Spleen (tissue), 11 donors: Measurements from ENCODE around the gene IL19. TPM values are rescaled to one million over a fixed set of nuclear protein-coding genes. Genes with fewer than 3 reads are reported as not detected.

ENCODE experiments used
- DNase-seq: peaks from one replicate; pipeline ENCODE4 v3.0.0-alpha.2; 2020
- H3K27ac ChIP-seq, 8 donors: fragments of 200-600 bp; sonication (generic) in 7 of 8; 1 replicate in 4 of 8; 2 replicates in 4 of 8; pipeline versions ENCODE4 v1.5.0 to v1.8.0; 2016 to 2021; ENCODE audit warnings: inconsistent platforms in 4 of 8, mild to moderate bottlenecking in 4 of 8, moderate library complexity in 1 of 8
- H3K27me3 ChIP-seq, 7 donors: fragments of 200-600 bp; sonication (generic) in 6 of 7; replicated peaks in 1 of 7; 1 replicate in 4 of 7; 2 replicates in 3 of 7; pipeline versions ENCODE4 v1.5.0 to v1.8.0; 2016 to 2021; ENCODE audit warnings: inconsistent platforms in 3 of 7, mild to moderate bottlenecking in 1 of 7
- H3K36me3 ChIP-seq, 6 donors: fragments of 200-600 bp; sonication (generic) in 5 of 6; 1 replicate in 4 of 6; 2 replicates in 2 of 6; pipeline versions ENCODE4 v1.5.0 to v1.8.0; 2016 to 2021; ENCODE audit warnings: inconsistent platforms in 2 of 6
- H3K4me1 ChIP-seq, 6 donors: fragments of 200-600 bp; sonication (generic) in 5 of 6; 1 replicate in 3 of 6; 2 replicates in 3 of 6; pipeline versions ENCODE4 v1.5.0 to v1.8.0; 2016 to 2021; ENCODE audit warnings: inconsistent platforms in 3 of 6
- H3K4me3 ChIP-seq, 8 donors: fragments of 200-600 bp; sonication (generic) in 7 of 8; 1 replicate in 4 of 8; 2 replicates in 4 of 8; pipeline versions ENCODE4 v1.5.0 to v1.8.0; 2016 to 2021; ENCODE audit warnings: inconsistent platforms in 4 of 8, mild to moderate bottlenecking in 4 of 8, moderate library complexity in 2 of 8
- H3K9me3 ChIP-seq, 8 donors: fragments of 200-600 bp; sonication (generic) in 7 of 8; 1 replicate in 4 of 8; 2 replicates in 4 of 8; pipeline versions ENCODE4 v1.5.0 to v1.8.0; 2016 to 2021; ENCODE audit warnings: inconsistent platforms in 4 of 8
- POLR2A ChIP-seq, 3 donors: fragments of 450-650 bp; IDR thresholded peaks; one replicate each; pipeline ENCODE4 v1.5.1; 2017; ENCODE audit warnings: antibody characterized with exemption in 3 of 3, mild to moderate bottlenecking in 1 of 3
- POLR2AphosphoS5 ChIP-seq, 3 donors: sonication (generic); formaldehyde crosslinking; IDR thresholded peaks; one replicate each; pipeline ENCODE4 v1.5.1; 2017; ENCODE audit warnings: antibody characterized with exemption in 3 of 3
- WGBS, 5 donors: extraction: QIAGEN DNeasy Blood & Tissue Kit in 3 of 5; methylation state at CpG; one replicate each; pipeline versions ENCODE4 v1.1.5 to v1.1.7; 2013 to 2018; 5-methylcytosine and 5-hydroxymethylcytosine counted together
- intact Hi-C: fragments of 100-400 bp; cut with DNase I; formaldehyde crosslinking; loops from one replicate; pipeline ENCODE4 v1.15.0; 2023; ENCODE audit warnings: low total_unique reads
- polyA plus RNA-seq, 3 donors: library from polyadenylated mRNA; stranded (reverse); fragments of 200-250 nt; gene quantifications; one replicate each; pipeline ENCODE4 v1.2.1, GENCODE V29; 2013
- total RNA-seq, 7 donors: library from RNA; depleted of rRNA in 3 of 7; stranded (reverse); fragments of >200 nt in 3 of 7; fragmentation: NEBNext Ultra II Directional in 4 of 7; extraction: Animal tissue kit (Norgen Biotek cat#: 25700) in 4 of 7; gene quantifications; one replicate each; pipeline versions ENCODE4 v1.1.0 to v1.2.1, GENCODE V29; 2016 to 2021
- TF ChIP-seq, protein P1 (sequence below), 11 experiments: fragments of 200-600 bp in 7 of 11; fragments of 450-650 bp in 4 of 11; sonication (generic) in 4 of 11; IDR thresholded peaks in 8 of 11; conservative IDR thresholded peaks in 3 of 11; 1 replicate in 7 of 11; 2 replicates in 4 of 11; pipeline versions ENCODE4 v1.4.0 to v1.8.0; 2016 to 2021; ENCODE audit warnings: antibody characterized with exemption in 11 of 11, inconsistent platforms in 4 of 11, mild to moderate bottlenecking in 1 of 11
- donor health status: healthy with polysubstance abuse.
- donor health status: DM: no; HTN: no; CAD: no; lungs with moderate emphysema.
- donor health status: DM: no; HTN: no; CAD: no.
- donor health status: Bipolar disorder and iron deficiency.
- donor health status: healthy.
- donor health status: DM: no; HTN: no; CAD: no.
- donor health status: DM: yes; HTN: yes; CAD: no.

The IL19 gene
- total and polyA plus RNA-seq, 10 donors, result 0.09 to 2.2 (median 0.12) TPM; not detected in 7

- Histone ChIP-seq H3K27me3 (no peaks in the 10 kb centered on the region), H3K9me3 (no peaks in the 10 kb centered on the region), H3K4me1 (peaks cover 0 to 55% (median 24%) of the 10 kb centered on the region in 6 donors), H3K27ac (no peak overlapping the region), H3K4me3 (no peak overlapping the region), H3K36me3 (no peaks in the 10 kb centered on the region)
- WGBS, 5 donors, result 43 to 67% (median 61%) methylated on average over 3 of the region's 3 CpGs
- no peak for DNase-seq
- TF ChIP-seq POLR2A (IDR thresholded peaks at IDR 0.05), result no peak
- TF ChIP-seq, protein P1, sequence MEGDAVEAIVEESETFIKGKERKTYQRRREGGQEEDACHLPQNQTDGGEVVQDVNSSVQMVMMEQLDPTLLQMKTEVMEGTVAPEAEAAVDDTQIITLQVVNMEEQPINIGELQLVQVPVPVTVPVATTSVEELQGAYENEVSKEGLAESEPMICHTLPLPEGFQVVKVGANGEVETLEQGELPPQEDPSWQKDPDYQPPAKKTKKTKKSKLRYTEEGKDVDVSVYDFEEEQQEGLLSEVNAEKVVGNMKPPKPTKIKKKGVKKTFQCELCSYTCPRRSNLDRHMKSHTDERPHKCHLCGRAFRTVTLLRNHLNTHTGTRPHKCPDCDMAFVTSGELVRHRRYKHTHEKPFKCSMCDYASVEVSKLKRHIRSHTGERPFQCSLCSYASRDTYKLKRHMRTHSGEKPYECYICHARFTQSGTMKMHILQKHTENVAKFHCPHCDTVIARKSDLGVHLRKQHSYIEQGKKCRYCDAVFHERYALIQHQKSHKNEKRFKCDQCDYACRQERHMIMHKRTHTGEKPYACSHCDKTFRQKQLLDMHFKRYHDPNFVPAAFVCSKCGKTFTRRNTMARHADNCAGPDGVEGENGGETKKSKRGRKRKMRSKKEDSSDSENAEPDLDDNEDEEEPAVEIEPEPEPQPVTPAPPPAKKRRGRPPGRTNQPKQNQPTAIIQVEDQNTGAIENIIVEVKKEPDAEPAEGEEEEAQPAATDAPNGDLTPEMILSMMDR (IDR thresholded peaks at IDR 0.05 in 8 of 11, conservative IDR thresholded peaks at IDR 0.05 in 3 of 11), result no peak
- no peak for TF ChIP-seq POLR2AphosphoS5 (IDR thresholded peaks at IDR 0.05)
- intact Hi-C loops, result no loop called here
Measured at GRCh38 chr1:206834711-206835110, 64.1 kb downstream of the IL19 start.

GRCh38 chr1:206835186-206835585 lies 64.6 kb downstream of the IL19 start:
- no peaks in the 10 kb centered on the region for H3K27me3 ChIP-seq
- TF ChIP-seq POLR2AphosphoS5 (IDR thresholded peaks at IDR 0.05) (no peak), POLR2A (IDR thresholded peaks at IDR 0.05) (no peak)
- TF ChIP-seq, protein P1 (IDR thresholded peaks at IDR 0.05 in 8 of 11, conservative IDR thresholded peaks at IDR 0.05 in 3 of 11), result no peak
- H3K4me3 ChIP-seq, result no peak overlapping the region
- DNase-seq, result no peak
- H3K9me3 ChIP-seq, result no peaks in the 10 kb centered on the region
- H3K4me1 ChIP-seq, result peaks cover 0 to 50% (median 19%) of the 10 kb centered on the region in 6 donors
- 68 to 77% (median 74%) methylated on average over 3 of the region's 3 CpGs for WGBS, 5 donors
- intact Hi-C loops, result no loop called here
- H3K27ac ChIP-seq, result no peak overlapping the region
- H3K36me3 ChIP-seq, result no peaks in the 10 kb centered on the region

- H3K9me3 ChIP-seq, result no peaks in the 10 kb centered on the region
- no peak overlapping the region for H3K4me3 ChIP-seq
- H3K4me1 ChIP-seq, result peaks cover 0 to 41% (median 18%) of the 10 kb centered on the region in 6 donors
- intact Hi-C loops, result no loop called here
- no peaks in the 10 kb centered on the region for H3K27me3 ChIP-seq
- no peaks in the 10 kb centered on the region for H3K36me3 ChIP-seq
- DNase-seq, result no peak
- H3K27ac ChIP-seq, result no peak overlapping the region
- TF ChIP-seq POLR2AphosphoS5 (IDR thresholded peaks at IDR 0.05), result no peak
- TF ChIP-seq, protein P1 (IDR thresholded peaks at IDR 0.05 in 8 of 11, conservative IDR thresholded peaks at IDR 0.05 in 3 of 11), result no peak
- no peak for TF ChIP-seq POLR2A (IDR thresholded peaks at IDR 0.05)
- 77 to 88% (median 82%) methylated on average over 2 of the region's 2 CpGs for WGBS, 5 donors
Measured at GRCh38 chr1:206836111-206836510, 65.5 kb downstream of the IL19 start.

- Histone ChIP-seq H3K4me1 (peaks cover 0 to 11% (median 0%) of the 10 kb centered on the region in 6 donors), H3K36me3 (no peaks in the 10 kb centered on the region), H3K27me3 (no peaks in the 10 kb centered on the region), H3K9me3 (no peaks in the 10 kb centered on the region), H3K4me3 (no peak overlapping the region), H3K27ac (no peak overlapping the region)
- no peak for DNase-seq
- 74 to 94% (median 93%) methylated on average over 4 of the region's 4 CpGs for WGBS, 5 donors
- intact Hi-C loops, result no loop called here
- TF ChIP-seq, protein P1 (IDR thresholded peaks at IDR 0.05 in 8 of 11, conservative IDR thresholded peaks at IDR 0.05 in 3 of 11), result no peak
Measured at GRCh38 chr1:206839006-206839560, 68.5 kb downstream of the IL19 start.
